ENCODE data around the gene RGPD4. TPM values are rescaled to one million over a fixed set of nuclear protein-coding genes. Genes with fewer than 3 reads are reported as not detected.

RGPD4 gene
- total RNA-seq, 1 donor from 2014 or later: not detected

Other genes starting within 250 kb of the RGPD4 start
- gene SLC5A7, start 159.6 kb downstream of the RGPD4 start, total RNA-seq: not detected in 2 replicates

Data from bronchial epithelial cell (primary cell).